K562 (cell line): ENCODE measurements around the gene NTN3. TPM values are rescaled to one million over a fixed set of nuclear protein-coding genes. Genes with fewer than 3 reads are reported as not detected.
A peak's percentile ranks its signal among the peaks of the same experiment; 100 is the strongest.

Source experiments
- ATAC-seq: fragments of 200-7000 bp; cut with Tn5 transposase; 3 replicates; pipeline ENCODE4 v1.9.1; 2020; ENCODE audit warnings: moderate library complexity
- BruUV-seq: library from RNA; stranded (reverse); fragments of 400-500 nt; replicated peaks from 2 replicates; lab custom pipeline; 2021; lab: Mats Ljungman, UMichigan
- CTCF ChIA-PET: fragments of 300-600 bp; formaldehyde crosslinking; extraction: SDS; loops from one replicate; lab custom pipeline; 2021; ENCODE audit warnings: low intra/inter-chr PET ratio; lab: Yijun Ruan, JAX
- POLR2A ChIA-PET: fragments of 300-600, 350-650 bp; sonication (Branson Sonifier 250); formaldehyde crosslinking; extraction: SDS; loops from one replicate; lab custom pipeline; 2021; ENCODE audit warnings: antibody characterized with exemption, inconsistent platforms; lab: Yijun Ruan, JAX
- DNase-seq, 4 experiments: peaks; one replicate each; pipeline versions ENCODE4 v3.0.0 to v3.0.0-alpha.2; 2011 to 2018; ENCODE audit warnings: low spot score in 3 of 4, mixed read lengths in 3 of 4; ENCODE audit errors: extremely low read depth in 1 of 4
- FAIRE-seq: peaks from 2 replicates; lab custom pipeline; 2011; peaks lifted over from hg19 to GRCh38; lab: Jason Lieb, UNC
- H2AFZ ChIP-seq: 2 replicates; pipeline ENCODE4 v1.6.0; 2011; ENCODE audit warnings: low read depth, low read length, control low read depth, inconsistent platforms
- H3K27ac ChIP-seq: fragments of 200-600 bp; 3 replicates; pipeline ENCODE4 v1.8.0; 2011; ENCODE audit warnings: low read depth, mild to moderate bottlenecking, control low read depth, inconsistent platforms, low read length, moderate library complexity, mixed read lengths; ENCODE audit errors: extremely low read depth
- H3K27me3 ChIP-seq, 2 experiments: fragments of 300-600 bp in 1 of 2; 2 replicates in 1 of 2; 3 replicates in 1 of 2; pipeline versions ENCODE4 v1.6.0 to v1.8.0; 2011; ENCODE audit warnings: inconsistent platforms in 2 of 2, low read length in 2 of 2, mild to moderate bottlenecking in 1 of 2, mixed read lengths in 1 of 2, moderate library complexity in 1 of 2; ENCODE audit not compliant: control insufficient read depth in 2 of 2, insufficient read depth in 2 of 2
- H3K36me3 ChIP-seq: fragments of 300-600 bp; 3 replicates; pipeline ENCODE4 v1.8.0; 2011; ENCODE audit warnings: mild to moderate bottlenecking, low read length, inconsistent platforms; ENCODE audit not compliant: control insufficient read depth, insufficient read depth
- H3K4me1 ChIP-seq, 2 experiments: fragments of 200-600 bp in 1 of 2; replicated peaks in 1 of 2; 2 replicates in 1 of 2; 3 replicates in 1 of 2; pipeline versions ENCODE4 v1.5.1 to v1.8.0; 2011; ENCODE audit warnings: inconsistent platforms in 2 of 2, low read length in 2 of 2, mild to moderate bottlenecking in 1 of 2, mixed read lengths in 1 of 2, moderate library complexity in 1 of 2; ENCODE audit not compliant: control insufficient read depth in 2 of 2, insufficient read depth in 2 of 2
- H3K4me2 ChIP-seq: 2 replicates; pipeline ENCODE4 v1.6.1; 2011; ENCODE audit warnings: low read length, control low read depth, inconsistent platforms, mixed read lengths; ENCODE audit not compliant: insufficient read depth
- H3K4me3 ChIP-seq: fragments of 200-600 bp; sonication (generic), shearing (Covaris generic); 2 replicates; pipeline ENCODE4 v1.5.1; 2016; ENCODE audit warnings: control low read depth, inconsistent platforms
- H3K79me2 ChIP-seq: fragments of 200-600 bp; 3 replicates; pipeline ENCODE4 v1.8.0; 2011; ENCODE audit warnings: low read length, inconsistent platforms; ENCODE audit not compliant: control insufficient read depth, insufficient read depth
- H3K9ac ChIP-seq, 2 experiments: 2 replicates each; pipeline versions ENCODE4 v1.6.0 to v1.6.1; 2011; ENCODE audit warnings: low read depth in 2 of 2, low read length in 2 of 2, control low read depth in 1 of 2, inconsistent platforms in 1 of 2, mild to moderate bottlenecking in 1 of 2, mixed read lengths in 1 of 2; ENCODE audit not compliant: insufficient read depth in 1 of 2
- H3K9me1 ChIP-seq: one replicate; pipeline ENCODE4 v1.6.0; 2011; ENCODE audit warnings: inconsistent platforms, mild to moderate bottlenecking, low read length, moderate library complexity; ENCODE audit not compliant: control insufficient read depth, insufficient read depth
- H3K9me3 ChIP-seq: replicated peaks from 2 replicates; pipeline ENCODE4 v1.5.1; 2011; ENCODE audit warnings: low read depth, low read length, inconsistent platforms; ENCODE audit not compliant: control insufficient read depth, insufficient read depth
- H4K20me1 ChIP-seq: replicated peaks from 2 replicates; pipeline ENCODE4 v1.6.1; 2011; ENCODE audit warnings: low read length, inconsistent platforms, mixed read lengths; ENCODE audit not compliant: control insufficient read depth, insufficient read depth
- BHLHE40 ChIP-seq: IDR thresholded peaks from 2 replicates; pipeline ENCODE4 v1.6.1; 2011; ENCODE audit warnings: low read length, improper control_type of control experiment
- CTCF ChIP-seq, 3 experiments: IDR thresholded peaks in 2 of 3; conservative IDR thresholded peaks in 1 of 3; 2 replicates each; pipeline ENCODE4 v1.5.1; 2011 to 2012; ENCODE audit warnings: low read length in 3 of 3, mild to moderate bottlenecking in 3 of 3, control low read depth in 2 of 3, improper control_type of control experiment in 1 of 3, inconsistent platforms in 1 of 3, low read depth in 1 of 3, mixed read lengths in 1 of 3, moderate library complexity in 1 of 3; ENCODE audit not compliant: insufficient read depth in 2 of 3
- CUX1 ChIP-seq: fragments of 200-800 bp; sonication (Bioruptor generic); IDR thresholded peaks from 2 replicates; pipeline ENCODE4 v1.6.1; 2016; ENCODE audit warnings: missing genetic modification characterization, missing compliant biosample characterization
- E4F1 ChIP-seq: fragments of 250-450 bp; sonication (Bioruptor Pico); IDR thresholded peaks from 2 replicates; pipeline ENCODE4 v1.5.0; 2021; ENCODE audit warnings: mild to moderate bottlenecking, borderline replicate concordance
- NR2C2 ChIP-seq, 2 experiments: fragments of 200-800 bp in 1 of 2; sonication (Bioruptor generic) in 1 of 2; sonication (generic) in 1 of 2; formaldehyde crosslinking in 1 of 2; IDR thresholded peaks; 2 replicates each; pipeline versions ENCODE4 v1.6.1 to v1.8.0; 2016 to 2022; ENCODE audit warnings: mild to moderate bottlenecking in 1 of 2, missing compliant biosample characterization in 1 of 2, missing genetic modification characterization in 1 of 2, missing genetic modification reagents in 1 of 2
- POLR2G ChIP-seq: fragments of 200-400 bp; formaldehyde crosslinking; IDR thresholded peaks from 2 replicates; pipeline ENCODE4 v1.6.1; 2017; ENCODE audit warnings: low read depth, mild to moderate bottlenecking, antibody characterized with exemption, low read length, moderate library complexity
- WGBS: fragments of 100-300 bp; shearing (Covaris generic); methylation state at CpG from one replicate; pipeline ENCODE4 v1.1.6; 2016; ENCODE audit warnings: low coverage, mixed read lengths; ENCODE audit not compliant: insufficient coverage; ENCODE audit errors: missing lambda C conversion rate; 5-methylcytosine and 5-hydroxymethylcytosine counted together
- in situ Hi-C: fragments of 300-500 bp; cut with MboI; formaldehyde crosslinking; loops from 4 replicates; pipeline ENCODE4 v1.15.0; 2018; ENCODE audit warnings: inconsistent platforms, mixed read lengths
- intact Hi-C: fragments of 100-400 bp; cut with micrococcal nuclease; formaldehyde crosslinking; loops from 2 replicates; pipeline ENCODE4 v1.14.2; 2022
- polyA plus RNA-seq, 8 experiments: library from polyadenylated mRNA; depleted of rRNA in 4 of 8; stranded (reverse) in 5 of 8; unstranded in 3 of 8; fragments of >200 nt; fragmentation: Nextera tagmentation in 2 of 8; fragmentation: Illumina TruSeq in 1 of 8; extraction: Ambion mirVana in 2 of 8; extraction: Trizol in 1 of 8; gene quantifications; 2 replicates each; pipeline versions ENCODE4 v1.2.1 to v1.2.3, GENCODE V29; 2011 to 2014; ENCODE audit warnings: inconsistent platforms in 1 of 8, missing spikeins in 1 of 8
- total RNA-seq, 7 experiments: library from RNA; depleted of rRNA in 6 of 7; stranded (reverse); fragments of >200 nt in 6 of 7; fragmentation: Illumina TruSeq in 2 of 7; extraction: Trizol in 2 of 7; gene quantifications; 2 replicates each; pipeline versions ENCODE4 v1.2.1 to v1.2.3, GENCODE V29; 2011 to 2021; ENCODE audit warnings: low replicate concordance in 1 of 7

NTN3 gene
- total and polyA plus RNA-seq, 9 of the 15 experiments (the other 6 are each of a cell fraction or from before 2014, with no cell fraction given), result not detected

- no peak for TF ChIP-seq E4F1 (CRISPR knock-in tag)
- TF ChIP-seq NR2C2 (CRISPR knock-in tag; IDR thresholded peaks at IDR 0.05), result no peak
- TF ChIP-seq NR2C2 (tag; IDR thresholded peaks at IDR 0.05), result peak; percentile 56
- peak; percentile 98 for TF ChIP-seq BHLHE40
Observed at GRCh38 chr16:2520097-2520783, 49.1 kb downstream of the NTN3 start, which contains the start of gene AMDHD2 (continued).

GRCh38 chr16:2520784-2521531 is 49.9 kb downstream of the NTN3 start:
- H3K36me3 ChIP-seq, result peaks cover 69% of the 10 kb centered on the region
- H3K4me3 ChIP-seq, result peak overlapping the region; percentile 69
- H2AFZ ChIP-seq, result peak overlapping the region; percentile 74
- 3% methylated on average over 40 of the region's 41 CpGs for WGBS
- no peaks in the 10 kb centered on the region for H3K9me3 ChIP-seq
- POLR2A ChIA-PET, result interaction anchor here (0.6 to 3.2 kb wide), 11 partner anchors 9 to 164 kb away, joined by 3 to 45 read pairs (median 4); partner anchors contain the start of genes CEMP1 and TEDC2
- intact Hi-C loops (no loop called here), in situ Hi-C loops (no loop called here)
- H3K27me3 ChIP-seq, result no peaks in the 10 kb centered on the region
- peak overlapping the region; percentile 73 to 99 for H3K9ac ChIP-seq
- H4K20me1 ChIP-seq, result peaks cover 34% of the 10 kb centered on the region
- no TSS peak for BruUV-seq
- CTCF ChIA-PET, result no interaction called here
- peak overlapping the region; percentile 82 for H3K27ac ChIP-seq
- DNase-seq (peak; percentile 66 to 80 (median 72)), ATAC-seq (peak; percentile 74), FAIRE-seq (peak; percentile 46)
- peaks cover 54% of the 10 kb centered on the region for H3K79me2 ChIP-seq
- H3K9me1 ChIP-seq, result peaks cover 8% of the 10 kb centered on the region
- H3K4me2 ChIP-seq, result peak overlapping the region; percentile 92
- peaks cover 25 to 55% of the 10 kb centered on the region in 2 experiments for H3K4me1 ChIP-seq
- TF ChIP-seq POLR2G (peak; percentile 88), CTCF (IDR thresholded peaks at IDR 0.05 in 2 of 3, conservative IDR thresholded peaks at IDR 0.05 in 1 of 3; ENCODE audit: insufficient read depth in 2 of 3, low read depth in 1 of 3, low read length in 3 of 3) (0 out of 6 replicates have a peak, but pooled peaks of 2 of the 3 experiments have one; percentile 8 to 17), CUX1 (CRISPR knock-in tag) (no peak)
